ENCODE measurements around the gene DGKE. TPM values are rescaled to one million over a fixed set of nuclear protein-coding genes. Genes with fewer than 3 reads are reported as not detected.

Gene DGKE
- total and polyA plus RNA-seq, 2 of the 8 experiments (the other 6 are each of a cell fraction or from before 2014, with no cell fraction given) = 1.7 to 7.4 TPM

GRCh38 chr17:56861899-56862298, 27.9 kb downstream of the DGKE start:
- H3K4ac ChIP-seq (replicated peaks; ENCODE audit: insufficient read length, low read depth, low read length) = no peak overlapping the region
- peaks cover 0 to 14% (median 3%) of the 10 kb centered on the region in 4 experiments; a peak in 5 of 8 replicates for H3K36me3 ChIP-seq (ENCODE audit: control insufficient read depth in 2 of 4, insufficient read depth in 4 of 4, low read length in 3 of 4)
- ChIA-PET POLR2A (ENCODE audit: partially characterized antibody) (no interaction called here), CTCF (ENCODE audit: partially characterized antibody) (interaction anchor here (1.1 to 1.4 kb wide), 2 partner anchors 24 to 78 kb away, joined by 3 to 4 read pairs; no protein-coding TSS in a partner anchor)
- H4K20me1 ChIP-seq (replicated peaks in 1 of 2; ENCODE audit: control insufficient read depth in 1 of 2, insufficient read depth in 2 of 2, low read length in 2 of 2) = no peaks in the 10 kb centered on the region
- DNase-seq (ENCODE audit: low read depth in 1 of 2, low spot score in 2 of 2) (no peak), FAIRE-seq (no peak)
- no peaks in the 10 kb centered on the region for H3K23me2 ChIP-seq (ENCODE audit: low read depth, low read length)
- no peaks in the 10 kb centered on the region; a peak in 2 of 7 replicates for H3K4me1 ChIP-seq (replicated peaks in 1 of 4; ENCODE audit: control insufficient read depth in 3 of 4, insufficient read depth in 4 of 4, low read length in 3 of 4)
- no peak overlapping the region for H3K27ac ChIP-seq (ENCODE audit: low read depth, low read length)
- no peak overlapping the region for H4K8ac ChIP-seq (ENCODE audit: extremely low read depth, insufficient read depth, low read length)
- 92% methylated on average over 3 of the region's 3 CpGs; no CpG with 5 or more reads in 1 of the 2 experiments for WGBS, 2 experiments (ENCODE audit: extremely low coverage in 1 of 2, insufficient coverage in 1 of 2, insufficient read length in 1 of 2, insufficient replicate concordance in 2 of 2, low coverage in 1 of 2, low lambda C conversion rate in 2 of 2, missing lambda C conversion rate in 1 of 2)
- H2BK20ac ChIP-seq (ENCODE audit: low read length) = no peak overlapping the region
- no peak overlapping the region for H2AFZ ChIP-seq (ENCODE audit: low read length)
- no peak overlapping the region for H3K56ac ChIP-seq (replicated peaks; ENCODE audit: insufficient read length, low read depth, low read length)
- no peak overlapping the region for H2BK120ac ChIP-seq (replicated peaks; ENCODE audit: low read depth, low read length)
- no peak overlapping the region for H2BK12ac ChIP-seq (ENCODE audit: low read depth, low read length)
- H4K5ac ChIP-seq (ENCODE audit: insufficient read length, low read depth, low read length) = no peak overlapping the region
- H3K27me3 ChIP-seq (replicated peaks in 1 of 4; ENCODE audit: control insufficient read depth in 3 of 4, extremely low read depth in 1 of 4, insufficient read depth in 3 of 4, low read length in 3 of 4) = no peaks in the 10 kb centered on the region
- no peak overlapping the region for H3K4me2 ChIP-seq (ENCODE audit: insufficient read depth in 1 of 2, low read depth in 2 of 2, low read length in 2 of 2)
- no peak overlapping the region for H3K9ac ChIP-seq (replicated peaks in 1 of 4; ENCODE audit: extremely low read depth in 1 of 4, low read depth in 3 of 4, low read length in 3 of 4)
- no peak overlapping the region for H3K4me3 ChIP-seq (ENCODE audit: extremely low read depth in 1 of 4, insufficient read depth in 2 of 4, low read depth in 3 of 4, low read length in 4 of 4)
- no peak overlapping the region for H4K91ac ChIP-seq (replicated peaks; ENCODE audit: insufficient read length, low read length)
- H3K9me3 ChIP-seq (ENCODE audit: insufficient read depth in 2 of 2, low read depth in 1 of 2, low read length in 1 of 2) = no peaks in the 10 kb centered on the region
- H3K79me2 ChIP-seq (ENCODE audit: control insufficient read depth in 1 of 2, insufficient read depth in 2 of 2, low read length in 2 of 2) = no peaks in the 10 kb centered on the region
- H3K23ac ChIP-seq (ENCODE audit: insufficient read length) = no peak overlapping the region
- H3K14ac ChIP-seq (ENCODE audit: insufficient read length) = no peak overlapping the region
- no peak overlapping the region for H2BK5ac ChIP-seq (ENCODE audit: low read depth, low read length)
- no peak overlapping the region for H2AK5ac ChIP-seq (ENCODE audit: low read depth, low read length)
- H2BK15ac ChIP-seq (ENCODE audit: low read length) = no peak overlapping the region
- no peak overlapping the region for H3K18ac ChIP-seq (ENCODE audit: extremely low read depth, low read length)
- no peaks in the 10 kb centered on the region for H3K79me1 ChIP-seq (ENCODE audit: low read depth, low read length)
- no peak for TF ChIP-seq RFX5 (IDR thresholded peaks at IDR 0.05; ENCODE audit: borderline replicate concordance, low read depth, low read length)
- TF ChIP-seq BCL11A (IDR thresholded peaks at IDR 0.05; ENCODE audit: low read depth in 2 of 2, low read length in 2 of 2) = no peak
